ENCODE results near the gene PSD.

PSD gene

DNA sequence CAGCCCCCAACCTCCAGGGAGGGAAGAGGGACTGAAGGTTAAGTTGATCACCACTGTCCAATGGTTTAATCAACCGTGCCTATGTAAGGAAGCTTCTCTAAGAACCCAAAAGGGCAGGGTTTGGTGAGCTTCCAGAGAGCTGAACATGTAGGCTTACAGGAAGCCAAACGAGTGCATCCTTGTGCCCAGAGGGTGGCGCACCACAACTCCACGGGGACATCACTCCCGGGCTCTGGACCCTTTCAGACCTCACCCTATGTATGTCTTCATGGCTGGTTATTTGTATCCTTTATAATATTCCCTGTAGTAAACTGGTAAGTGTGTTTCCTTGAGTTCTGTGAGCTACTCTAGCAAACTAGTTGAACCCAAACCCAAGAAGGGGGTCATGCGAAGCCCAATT, 34.5 kb downstream of the PSD start:
- no peak overlapping the region for H3K4me3 ChIP-seq (ENCODE audit: low read length)
- TF ChIP-seq, protein P1, sequence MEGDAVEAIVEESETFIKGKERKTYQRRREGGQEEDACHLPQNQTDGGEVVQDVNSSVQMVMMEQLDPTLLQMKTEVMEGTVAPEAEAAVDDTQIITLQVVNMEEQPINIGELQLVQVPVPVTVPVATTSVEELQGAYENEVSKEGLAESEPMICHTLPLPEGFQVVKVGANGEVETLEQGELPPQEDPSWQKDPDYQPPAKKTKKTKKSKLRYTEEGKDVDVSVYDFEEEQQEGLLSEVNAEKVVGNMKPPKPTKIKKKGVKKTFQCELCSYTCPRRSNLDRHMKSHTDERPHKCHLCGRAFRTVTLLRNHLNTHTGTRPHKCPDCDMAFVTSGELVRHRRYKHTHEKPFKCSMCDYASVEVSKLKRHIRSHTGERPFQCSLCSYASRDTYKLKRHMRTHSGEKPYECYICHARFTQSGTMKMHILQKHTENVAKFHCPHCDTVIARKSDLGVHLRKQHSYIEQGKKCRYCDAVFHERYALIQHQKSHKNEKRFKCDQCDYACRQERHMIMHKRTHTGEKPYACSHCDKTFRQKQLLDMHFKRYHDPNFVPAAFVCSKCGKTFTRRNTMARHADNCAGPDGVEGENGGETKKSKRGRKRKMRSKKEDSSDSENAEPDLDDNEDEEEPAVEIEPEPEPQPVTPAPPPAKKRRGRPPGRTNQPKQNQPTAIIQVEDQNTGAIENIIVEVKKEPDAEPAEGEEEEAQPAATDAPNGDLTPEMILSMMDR (conservative IDR thresholded peaks at IDR 0.05; ENCODE audit: low read length) = peak; percentile 23; the same call in 1 of the 2 replicates
- DNase-seq (ENCODE audit: low read depth) = no peak

DNA sequence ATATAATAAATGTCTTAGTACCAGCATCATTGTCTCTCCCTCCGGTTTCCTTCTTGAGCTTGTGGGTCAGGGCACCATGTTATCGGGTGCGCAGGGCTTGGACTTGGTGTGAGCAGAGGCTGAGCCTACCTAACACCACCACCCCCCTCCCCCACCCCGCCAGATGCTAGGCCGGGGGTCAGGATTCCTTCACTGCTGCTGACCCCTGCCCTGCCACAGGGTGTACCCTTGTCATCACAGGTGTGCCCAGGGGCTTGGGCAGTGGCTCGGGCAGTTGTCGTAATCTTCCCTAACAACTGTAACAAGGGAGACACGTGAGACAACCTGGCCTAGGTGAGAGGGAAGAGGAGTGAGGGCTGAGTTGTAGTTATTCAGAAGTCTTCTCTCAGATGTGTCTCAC, 35.7 kb downstream of the PSD start:
- TF ChIP-seq, protein P1 (conservative IDR thresholded peaks at IDR 0.05; ENCODE audit: low read length) = no peak
- DNase-seq (ENCODE audit: low read depth) = no peak
- H3K4me3 ChIP-seq (ENCODE audit: low read length) = no peak overlapping the region

DNA sequence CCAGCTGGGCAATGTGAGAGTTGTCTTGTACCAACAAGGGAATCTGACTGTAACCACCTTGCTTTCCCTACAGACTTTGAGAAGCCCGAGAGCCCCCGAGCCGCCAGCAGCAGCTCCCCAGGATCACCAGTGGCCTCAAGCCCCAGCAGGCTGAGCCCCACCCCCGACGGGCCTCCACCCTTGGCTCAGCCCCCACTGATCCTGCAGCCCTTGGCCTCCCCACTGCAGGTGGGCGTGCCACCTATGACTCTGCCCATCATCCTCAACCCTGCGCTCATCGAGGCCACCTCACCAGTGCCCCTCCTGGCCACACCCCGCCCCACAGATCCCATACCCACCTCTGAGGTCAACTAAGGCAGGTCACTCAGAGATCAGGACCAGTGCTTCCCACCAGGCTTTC, 36.6 kb downstream of the PSD start:
- TF ChIP-seq, protein P1 (conservative IDR thresholded peaks at IDR 0.05; ENCODE audit: low read length) = no peak
- no peak for DNase-seq (ENCODE audit: low read depth)
- H3K4me3 ChIP-seq (ENCODE audit: low read length) = no peak overlapping the region

GRCh38 chr10:102379383-102379782, 39.2 kb downstream of the PSD start:
- DNase-seq (ENCODE audit: low read depth) = no peak
- H3K4me3 ChIP-seq (ENCODE audit: low read length) = no peak overlapping the region
- TF ChIP-seq, protein P1 (conservative IDR thresholded peaks at IDR 0.05; ENCODE audit: low read length) = no peak

DNA sequence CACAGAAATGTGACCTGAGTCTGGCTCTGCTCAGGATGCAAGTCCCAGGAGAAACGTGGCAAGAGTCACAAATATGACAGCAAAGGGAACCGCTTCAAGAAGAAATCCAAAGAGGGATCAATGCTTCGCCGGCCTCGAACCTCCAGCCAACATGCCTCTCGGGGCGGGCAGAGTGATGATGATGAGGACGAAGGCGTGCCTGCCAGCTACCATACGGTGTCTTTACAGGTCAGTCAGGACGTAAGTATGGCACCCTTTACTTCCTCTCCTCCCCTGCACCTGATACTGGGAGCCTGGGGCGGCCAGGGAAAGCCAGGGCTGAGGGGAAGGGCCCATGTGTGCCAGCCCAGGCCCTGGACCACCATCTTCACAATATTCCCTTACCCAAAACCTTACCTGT, 41.7 kb downstream of the PSD start:
- DNase-seq (ENCODE audit: low read depth) = no peak
- no peak overlapping the region for H3K4me3 ChIP-seq (ENCODE audit: low read length)
- TF ChIP-seq, protein P1 (conservative IDR thresholded peaks at IDR 0.05; ENCODE audit: low read length) = no peak

- DNase-seq (ENCODE audit: low read depth) = no peak
- TF ChIP-seq, protein P1 (conservative IDR thresholded peaks at IDR 0.05; ENCODE audit: low read length) = no peak
- H3K4me3 ChIP-seq (ENCODE audit: low read length) = no peak overlapping the region
Observed at GRCh38 chr10:102375867-102376266, 42.7 kb downstream of the PSD start.

- no peak for DNase-seq (ENCODE audit: low read depth)
Observed at GRCh38 chr10:102375250-102375649, 43.3 kb downstream of the PSD start.

More at GRCh38 chr10:102375250-102375649, 43.3 kb downstream of the PSD start:
- TF ChIP-seq, protein P1 (conservative IDR thresholded peaks at IDR 0.05; ENCODE audit: low read length) = peak; percentile 9; the same call in 1 of the 2 replicates
- H3K4me3 ChIP-seq (ENCODE audit: low read length) = no peak overlapping the region
